GM23338 (cell line): Measurements from ENCODE around the gene MRPL24. TPM values are rescaled to one million over a fixed set of nuclear protein-coding genes. Genes with fewer than 3 reads are reported as not detected.

Source experiments
- ATAC-seq: fragments of 200-7000 bp; cut with Tn5 transposase; 3 replicates; pipeline ENCODE4 v1.9.1; 2020
- DNase-seq: peaks from one replicate; pipeline ENCODE4 v3.0.0-alpha.2; 2015; ENCODE audit warnings: low spot score
- H2AFZ ChIP-seq: fragments of 200-600 bp; sonication (generic); 2 replicates; pipeline ENCODE4 v1.8.0; 2016; ENCODE audit warnings: antibody characterized with exemption, mild to moderate bottlenecking, moderate library complexity
- H3F3A ChIP-seq: fragments of 200-600 bp; sonication (generic); replicated peaks from 2 replicates; pipeline ENCODE4 v1.8.0; 2017; ENCODE audit warnings: antibody characterized with exemption, mixed run types, low read depth
- H3K27ac ChIP-seq: fragments of 200-600 bp; sonication (generic); 2 replicates; pipeline ENCODE4 v1.6.1; 2016; ENCODE audit warnings: low read depth
- H3K27me3 ChIP-seq: fragments of 200-600 bp; sonication (generic); 2 replicates; pipeline ENCODE4 v1.8.0; 2016; ENCODE audit warnings: mild to moderate bottlenecking, mixed run types, moderate library complexity; ENCODE audit not compliant: insufficient read depth
- H3K36me3 ChIP-seq: fragments of 200-600 bp; sonication (generic); 2 replicates; pipeline ENCODE4 v1.8.0; 2016; ENCODE audit warnings: mild to moderate bottlenecking; ENCODE audit not compliant: insufficient read depth
- H3K4me1 ChIP-seq: fragments of 200-600 bp; sonication (generic); 2 replicates; pipeline ENCODE4 v1.8.0; 2016; ENCODE audit warnings: mild to moderate bottlenecking, moderate library complexity; ENCODE audit not compliant: insufficient read depth
- H3K4me2 ChIP-seq: fragments of 200-600 bp; sonication (generic); 2 replicates; pipeline ENCODE4 v1.7.1; 2017; ENCODE audit warnings: mixed run types
- H3K4me3 ChIP-seq: fragments of 200-600 bp; sonication (generic); 2 replicates; pipeline ENCODE4 v1.6.1; 2016; ENCODE audit warnings: mixed run types
- H3K79me2 ChIP-seq: fragments of 200-600 bp; sonication (generic); replicated peaks from 2 replicates; pipeline ENCODE4 v1.8.0; 2017; ENCODE audit warnings: mild to moderate bottlenecking; ENCODE audit not compliant: insufficient read depth
- H3K9me2 ChIP-seq: fragments of 200-600 bp; sonication (generic); 2 replicates; pipeline ENCODE4 v1.8.0; 2017; ENCODE audit not compliant: insufficient read depth
- H4K20me1 ChIP-seq: fragments of 200-600 bp; sonication (generic); replicated peaks from 2 replicates; pipeline ENCODE4 v1.8.0; 2017; ENCODE audit warnings: mild to moderate bottlenecking; ENCODE audit not compliant: insufficient read depth
- H3K27ac Mint-ChIP-seq: 2 replicates; pipeline ENCODE4 v1.8.0; 2020; ENCODE audit warnings: inconsistent platforms, mild to moderate bottlenecking, moderate library complexity, mixed read lengths
- H3K27me3 Mint-ChIP-seq: 3 replicates; pipeline ENCODE4 v1.8.0; 2022; ENCODE audit warnings: low read depth, mild to moderate bottlenecking, moderate library complexity, mixed read lengths, inconsistent platforms; ENCODE audit not compliant: insufficient read depth, poor library complexity
- H3K36me3 Mint-ChIP-seq: 3 replicates; pipeline ENCODE4 v1.8.0; 2021; ENCODE audit warnings: low read depth, mild to moderate bottlenecking, inconsistent platforms, moderate library complexity, mixed read lengths
- H3K4me1 Mint-ChIP-seq: 3 replicates; pipeline ENCODE4 v1.8.0; 2020; ENCODE audit warnings: mild to moderate bottlenecking, inconsistent platforms, mixed read lengths
- H3K4me3 Mint-ChIP-seq: 3 replicates; pipeline ENCODE4 v1.8.0; 2021; ENCODE audit warnings: moderate library complexity, mild to moderate bottlenecking, inconsistent platforms, mixed read lengths
- H3K9me3 Mint-ChIP-seq: 3 replicates; pipeline ENCODE4 v1.8.0; 2020; ENCODE audit warnings: moderate library complexity, mild to moderate bottlenecking, inconsistent platforms, mixed read lengths
- CTCF ChIP-seq, 2 experiments: fragments of 200-600 bp in 1 of 2; sonication (generic) in 1 of 2; conservative IDR thresholded peaks; 2 replicates each; pipeline versions ENCODE4 v1.5.1 to v1.6.1; 2016 to 2017; ENCODE audit warnings: antibody characterized with exemption in 2 of 2, low read depth in 2 of 2, mild to moderate bottlenecking in 2 of 2, moderate library complexity in 1 of 2
- ETS1 ChIP-seq: IDR thresholded peaks from 2 replicates; pipeline ENCODE4 v1.6.1; 2016; ENCODE audit warnings: antibody characterized with exemption
- EZH2 ChIP-seq: fragments of 200-600 bp; sonication (generic); IDR thresholded peaks from one replicate; pipeline ENCODE4 v1.8.0; 2017; ENCODE audit warnings: antibody characterized with exemption, mild to moderate bottlenecking, low read depth; ENCODE audit not compliant: unreplicated experiment
- ZNF114 ChIP-seq: fragments of 250-450 bp; sonication (Bioruptor Pico); IDR thresholded peaks from 2 replicates; pipeline ENCODE4 v1.5.0; 2020; ENCODE audit warnings: mild to moderate bottlenecking, moderate library complexity
- ZNF462 ChIP-seq: fragments of 250-450 bp; sonication (Bioruptor Pico); IDR thresholded peaks from 2 replicates; pipeline ENCODE4 v1.5.0; 2020; ENCODE audit warnings: mild to moderate bottlenecking, moderate library complexity
- polyA plus RNA-seq: library from polyadenylated mRNA; unstranded; fragments of >200 nt; fragmentation: Nextera tagmentation; extraction: Ambion mirVana; gene quantifications from 2 replicates; pipeline ENCODE4 v1.2.1, GENCODE V29; 2016
- total RNA-seq: library from RNA; depleted of rRNA; stranded (reverse); fragments of >200 nt; shearing (Covaris generic); gene quantifications from 2 replicates; pipeline ENCODE4 v1.2.3, GENCODE V29; 2014

MRPL24 gene
- total and polyA plus RNA-seq, 2 experiments from 2014 or later, result 18.8 to 45.7 TPM

- no peak for TF ChIP-seq ZNF462 (CRISPR knock-in tag)
Measured at GRCh38 chr1:156760796-156761104, 19.9 kb upstream of the MRPL24 start (continued).

GRCh38 chr1:156760092-156760795, 19.4 kb upstream of the MRPL24 start:
- Histone ChIP-seq H3K4me2 (no peak overlapping the region), H2AFZ (no peak overlapping the region), H3K36me3 (no peaks in the 10 kb centered on the region), H3K27me3 (no peaks in the 10 kb centered on the region), H3K9me2 (no peaks in the 10 kb centered on the region), H3F3A (no peaks in the 10 kb centered on the region), H3K4me3 (no peak overlapping the region), H3K79me2 (no peaks in the 10 kb centered on the region), H4K20me1 (no peaks in the 10 kb centered on the region), H3K4me1 (0 out of 2 replicates have a peak, but pooled peaks cover 7% of the 10 kb centered on the region), H3K27ac (peak overlapping the region; percentile 50; the same call in 1 of the 2 replicates)
- DNase-seq, result no peak
- H3K27ac Mint-ChIP-seq, result no peak overlapping the region
- peaks cover 6% of the 10 kb centered on the region for H3K4me1 Mint-ChIP-seq
- peak; percentile 50 for ATAC-seq
- H3K27me3 Mint-ChIP-seq, result peaks cover 12% of the 10 kb centered on the region
- H3K36me3 Mint-ChIP-seq, result no peaks in the 10 kb centered on the region
- H3K4me3 Mint-ChIP-seq, result no peak overlapping the region
- H3K9me3 Mint-ChIP-seq, result no peaks in the 10 kb centered on the region
- TF ChIP-seq EZH2, result no peak
- no peak for TF ChIP-seq ZNF114 (CRISPR knock-in tag)
- TF ChIP-seq ETS1, result no peak
- no peak for TF ChIP-seq ZNF462 (CRISPR knock-in tag)
- TF ChIP-seq CTCF (conservative IDR thresholded peaks at IDR 0.05; ENCODE audit: low read depth in 2 of 2), result no peak
